ENCODE data around the gene SBF2. TPM values are rescaled to one million over a fixed set of nuclear protein-coding genes. Genes with fewer than 3 reads are reported as not detected.

The SBF2 gene
- total RNA-seq, 2 experiments from 2014 or later = 14.2 to 15.2 TPM

GRCh38 chr11:10263929-10264328, 30.1 kb downstream of the SBF2 start:
- Histone ChIP-seq H3K4me3 (ENCODE audit: low read length) (no peak overlapping the region), H3K9me3 (ENCODE audit: control insufficient read depth in 1 of 2, insufficient read depth in 1 of 2, low read length in 2 of 2) (no peaks in the 10 kb centered on the region), H3K4me1 (ENCODE audit: insufficient read depth, low read length) (no peaks in the 10 kb centered on the region), H3K36me3 (ENCODE audit: insufficient read depth, low read length) (no peaks in the 10 kb centered on the region), H3K27me3 (ENCODE audit: control insufficient read depth in 1 of 2, insufficient read depth in 2 of 2, low read length in 2 of 2) (no peaks in the 10 kb centered on the region), H3K27ac (ENCODE audit: low read depth in 1 of 2, low read length in 2 of 2) (no peak overlapping the region)
- CTCF ChIA-PET = no interaction called here
- Mint-ChIP-seq H3K9me3 (no peaks in the 10 kb centered on the region), H3K27me3 (no peaks in the 10 kb centered on the region), H3K36me3 (ENCODE audit: low read depth) (no peaks in the 10 kb centered on the region), H3K4me3 (no peak overlapping the region), H3K4me1 (ENCODE audit: low read depth) (no peaks in the 10 kb centered on the region), H3K27ac (no peak overlapping the region)
- TF ChIP-seq CTCF (IDR thresholded peaks at IDR 0.05) = no peak
- intact Hi-C loops (cut with DNase I, micrococcal nuclease) = no loop called here
- no peak for ATAC-seq (ENCODE audit: poor library complexity)
- POLR2A ChIA-PET = no interaction called here
- DNase-seq = no peak

GRCh38 chr11:10261821-10262220, 32.2 kb downstream of the SBF2 start:
- Histone ChIP-seq H3K27me3 (ENCODE audit: control insufficient read depth in 1 of 2, insufficient read depth in 2 of 2, low read length in 2 of 2) (no peaks in the 10 kb centered on the region), H3K4me1 (ENCODE audit: insufficient read depth, low read length) (no peaks in the 10 kb centered on the region), H3K4me3 (ENCODE audit: low read length) (no peak overlapping the region), H3K9me3 (ENCODE audit: control insufficient read depth in 1 of 2, insufficient read depth in 1 of 2, low read length in 2 of 2) (no peaks in the 10 kb centered on the region), H3K27ac (ENCODE audit: low read depth in 1 of 2, low read length in 2 of 2) (no peak overlapping the region), H3K36me3 (ENCODE audit: insufficient read depth, low read length) (no peaks in the 10 kb centered on the region)
- no peak for TF ChIP-seq CTCF (IDR thresholded peaks at IDR 0.05)
- ChIA-PET CTCF (no interaction called here), POLR2A (no interaction called here)
- Mint-ChIP-seq H3K9me3 (no peaks in the 10 kb centered on the region), H3K4me1 (ENCODE audit: low read depth) (no peaks in the 10 kb centered on the region), H3K36me3 (ENCODE audit: low read depth) (no peaks in the 10 kb centered on the region), H3K27me3 (no peaks in the 10 kb centered on the region), H3K27ac (no peak overlapping the region), H3K4me3 (no peak overlapping the region)
- intact Hi-C loops (cut with DNase I, micrococcal nuclease) = no loop called here
- DNase-seq (no peak), ATAC-seq (ENCODE audit: poor library complexity) (no peak)

- Mint-ChIP-seq H3K36me3 (ENCODE audit: low read depth) (no peaks in the 10 kb centered on the region), H3K27me3 (no peaks in the 10 kb centered on the region), H3K4me3 (no peak overlapping the region), H3K27ac (no peak overlapping the region), H3K4me1 (ENCODE audit: low read depth) (peaks cover 10% of the 10 kb centered on the region), H3K9me3 (no peaks in the 10 kb centered on the region)
- intact Hi-C loops (cut with DNase I, micrococcal nuclease) = no loop called here
- ATAC-seq (ENCODE audit: poor library complexity) = no peak
- Histone ChIP-seq H3K4me3 (ENCODE audit: low read length) (no peak overlapping the region), H3K36me3 (ENCODE audit: insufficient read depth, low read length) (no peaks in the 10 kb centered on the region), H3K4me1 (ENCODE audit: insufficient read depth, low read length) (no peaks in the 10 kb centered on the region), H3K27me3 (ENCODE audit: control insufficient read depth in 1 of 2, insufficient read depth in 2 of 2, low read length in 2 of 2) (no peaks in the 10 kb centered on the region), H3K27ac (ENCODE audit: low read depth in 1 of 2, low read length in 2 of 2) (no peak overlapping the region), H3K9me3 (ENCODE audit: control insufficient read depth in 1 of 2, insufficient read depth in 1 of 2, low read length in 2 of 2) (no peaks in the 10 kb centered on the region)
- no peak for TF ChIP-seq CTCF (IDR thresholded peaks at IDR 0.05)
- no peak for DNase-seq
- CTCF ChIA-PET = interaction anchor here (1.6 kb wide), 1 partner anchor 47 kb away, joined by 5 read pairs; the partner anchor contains the start of gene ADM
- POLR2A ChIA-PET = no interaction called here
These were observed 36.5 kb downstream of the SBF2 start for GRCh38 chr11:10257478-10257877.
